Liver (tissue), 9 donors: ENCODE data around the gene IL1R2. TPM values are rescaled to one million over a fixed set of nuclear protein-coding genes. Genes with fewer than 3 reads are reported as not detected.

Experiments used
- DNase-seq: peaks from one replicate; pipeline ENCODE4 v3.0.0-alpha.2; 2017; ENCODE audit warnings: low spot score
- H3K27ac ChIP-seq, 2 donors: one replicate each; pipeline ENCODE4 v1.7.0; 2013; ENCODE audit warnings: inconsistent platforms in 2 of 2, low read length in 2 of 2, control low read depth in 1 of 2, low read depth in 1 of 2, mild to moderate bottlenecking in 1 of 2
- H3K27me3 ChIP-seq, 4 donors: one replicate each; pipeline versions ENCODE4 v1.6.1 to v1.7.0; 2013; ENCODE audit warnings: low read length in 3 of 4, inconsistent platforms in 1 of 4, mild to moderate bottlenecking in 1 of 4, moderate library complexity in 1 of 4; ENCODE audit not compliant: control insufficient read depth in 4 of 4, insufficient read depth in 4 of 4
- H3K36me3 ChIP-seq, 4 donors: one replicate each; pipeline versions ENCODE4 v1.6.1 to v1.7.0; 2013; ENCODE audit warnings: low read length in 3 of 4, mild to moderate bottlenecking in 3 of 4, low read depth in 1 of 4, moderate library complexity in 1 of 4; ENCODE audit not compliant: control insufficient read depth in 4 of 4, insufficient read depth in 3 of 4
- H3K4me1 ChIP-seq, 4 donors: one replicate each; pipeline versions ENCODE4 v1.6.1 to v1.7.0; 2013; ENCODE audit warnings: low read length in 3 of 4, mild to moderate bottlenecking in 3 of 4, moderate library complexity in 1 of 4; ENCODE audit not compliant: control insufficient read depth in 4 of 4, insufficient read depth in 4 of 4
- H3K4me3 ChIP-seq, 3 donors: one replicate each; pipeline versions ENCODE4 v1.6.1 to v1.7.0; 2013; ENCODE audit warnings: low read length in 3 of 3, control low read depth in 1 of 3, low read depth in 1 of 3, mild to moderate bottlenecking in 1 of 3
- H3K9ac ChIP-seq, 2 donors: one replicate each; pipeline ENCODE4 v1.7.0; 2013; ENCODE audit warnings: low read length in 2 of 2, mild to moderate bottlenecking in 2 of 2, moderate library complexity in 2 of 2, control low read depth in 1 of 2, low read depth in 1 of 2
- H3K9me3 ChIP-seq, 4 donors: one replicate each; pipeline versions ENCODE4 v1.6.1 to v1.7.0; 2013; ENCODE audit warnings: low read length in 3 of 4; ENCODE audit not compliant: control insufficient read depth in 4 of 4
- CTCF ChIP-seq: fragments of 150-350 bp; IDR thresholded peaks from 2 replicates; pipeline ENCODE4 v1.5.1; 2017; ENCODE audit warnings: improper control_type of control experiment, low read depth, low read length; ENCODE audit not compliant: missing input control
- EGR1 ChIP-seq, 2 donors: IDR thresholded peaks; 2 replicates each; pipeline ENCODE4 v1.6.1; 2016 to 2018; ENCODE audit warnings: antibody characterized with exemption in 2 of 2, low read depth in 2 of 2
- FOXA1 ChIP-seq: IDR thresholded peaks from 2 replicates; pipeline ENCODE4 v1.6.1; 2016; ENCODE audit warnings: antibody characterized with exemption
- HNF4A ChIP-seq, 2 donors: conservative IDR thresholded peaks; 2 replicates each; pipeline ENCODE4 v1.6.1; 2016; ENCODE audit warnings: antibody characterized with exemption in 2 of 2, mild to moderate bottlenecking in 2 of 2
- JUND ChIP-seq, 2 donors: IDR thresholded peaks; 2 replicates each; pipeline ENCODE4 v1.6.1; 2016; ENCODE audit warnings: antibody characterized with exemption in 2 of 2
- NR2F2 ChIP-seq: IDR thresholded peaks from 2 replicates; pipeline ENCODE4 v1.6.1; 2016; ENCODE audit warnings: antibody characterized with exemption
- RAD21 ChIP-seq, 2 donors: IDR thresholded peaks; 2 replicates each; pipeline ENCODE4 v1.6.1; 2016; ENCODE audit warnings: antibody characterized with exemption in 2 of 2, mild to moderate bottlenecking in 2 of 2
- RXRA ChIP-seq, 2 donors: IDR thresholded peaks; 2 replicates each; pipeline ENCODE4 v1.6.1; 2017 to 2018; ENCODE audit warnings: antibody characterized with exemption in 2 of 2, mild to moderate bottlenecking in 1 of 2
- SP1 ChIP-seq: IDR thresholded peaks from 2 replicates; pipeline ENCODE4 v1.6.1; 2018; ENCODE audit warnings: antibody characterized with exemption, mild to moderate bottlenecking
- TAF1 ChIP-seq: conservative IDR thresholded peaks from 2 replicates; pipeline ENCODE4 v1.6.1; 2016; ENCODE audit warnings: antibody characterized with exemption, mild to moderate bottlenecking
- YY1 ChIP-seq: IDR thresholded peaks from 2 replicates; pipeline ENCODE4 v1.6.1; 2016; ENCODE audit warnings: antibody characterized with exemption, mild to moderate bottlenecking
- WGBS: extraction: QIAGEN DNeasy Blood & Tissue Kit; methylation state at CpG from one replicate; pipeline ENCODE4 v1.1.7; 2013; 5-methylcytosine and 5-hydroxymethylcytosine counted together
- polyA plus RNA-seq, 2 donors: library from polyadenylated mRNA; stranded (reverse) in 1 of 2; unstranded in 1 of 2; fragments of 200-250 nt in 1 of 2; fragments of >200 nt in 1 of 2; fragmentation: Nextera tagmentation in 1 of 2; extraction: Ambion mirVana in 1 of 2; gene quantifications; one replicate each; pipeline versions ENCODE4 v1.2.1 to v1.2.3, GENCODE V29; 2013 to 2015
- total RNA-seq, 2 donors: library from RNA; depleted of rRNA; stranded (reverse); fragments of >200 nt; gene quantifications; one replicate each; pipeline ENCODE4 v1.2.3, GENCODE V29; 2014
- TF ChIP-seq, protein P1 (sequence below): IDR thresholded peaks from 2 replicates; pipeline ENCODE4 v1.6.1; 2016; ENCODE audit warnings: antibody characterized with exemption
- TF ChIP-seq, protein P2 (sequence below): IDR thresholded peaks from 2 replicates; pipeline ENCODE4 v1.6.1; 2016; ENCODE audit warnings: antibody characterized with exemption
- TF ChIP-seq, protein P3 (sequence below): IDR thresholded peaks from 2 replicates; pipeline ENCODE4 v1.6.1; 2016; ENCODE audit warnings: antibody characterized with exemption, mild to moderate bottlenecking
- donor health status: healthy.
- donor health status: healthy.
- donor health status: healthy.
- donor health status: healthy.
- donor health status: healthy.

Gene IL1R2
- total and polyA plus RNA-seq, 4 donors = 3.7 to 28.2 (median 7.3) TPM

GRCh38 chr2:102058293-102058833 is 66.6 kb downstream of the IL1R2 start:
- H3K4me1 ChIP-seq = peaks cover 19 to 49% (median 43%) of the 10 kb centered on the region in 4 donors
- H3K4me3 ChIP-seq = no peak overlapping the region
- H3K27me3 ChIP-seq = no peaks in the 10 kb centered on the region
- no peaks in the 10 kb centered on the region for H3K9me3 ChIP-seq
- peak overlapping the region; percentile 35 to 78 for H3K9ac ChIP-seq
- peak overlapping the region; percentile 82 to 92 for H3K27ac ChIP-seq
- no peaks in the 10 kb centered on the region for H3K36me3 ChIP-seq
- TF ChIP-seq YY1 (no peak), FOXA1 (no peak), TAF1 (no peak), HNF4A (conservative IDR thresholded peaks at IDR 0.05) (no peak), RXRA (IDR thresholded peaks at IDR 0.05) (no peak), SP1 (no peak), EGR1 (IDR thresholded peaks at IDR 0.05; ENCODE audit: low read depth in 2 of 2) (no peak)
- TF ChIP-seq, protein P1, sequence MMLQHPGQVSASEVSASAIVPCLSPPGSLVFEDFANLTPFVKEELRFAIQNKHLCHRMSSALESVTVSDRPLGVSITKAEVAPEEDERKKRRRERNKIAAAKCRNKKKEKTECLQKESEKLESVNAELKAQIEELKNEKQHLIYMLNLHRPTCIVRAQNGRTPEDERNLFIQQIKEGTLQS = no peak
- no peak for DNase-seq
- 88% methylated on average over 8 of the region's 8 CpGs for WGBS

GRCh38 chr2:102059151-102059550 is 67.4 kb downstream of the IL1R2 start:
- peak overlapping the region; percentile 82 to 92 for H3K27ac ChIP-seq
- WGBS = 44% methylated on average over 1 of the region's 1 CpG

More at GRCh38 chr2:102059151-102059550, 67.4 kb downstream of the IL1R2 start:
- Histone ChIP-seq H3K4me1 (peaks cover 21 to 55% (median 47%) of the 10 kb centered on the region in 4 donors), H3K27me3 (no peaks in the 10 kb centered on the region), H3K9me3 (no peaks in the 10 kb centered on the region), H3K36me3 (no peaks in the 10 kb centered on the region), H3K4me3 (no peak overlapping the region), H3K9ac (no peak overlapping the region)
- DNase-seq = no peak
- TF ChIP-seq CTCF = no peak
- no peak for TF ChIP-seq HNF4A (conservative IDR thresholded peaks at IDR 0.05)
- TF ChIP-seq, protein P2, sequence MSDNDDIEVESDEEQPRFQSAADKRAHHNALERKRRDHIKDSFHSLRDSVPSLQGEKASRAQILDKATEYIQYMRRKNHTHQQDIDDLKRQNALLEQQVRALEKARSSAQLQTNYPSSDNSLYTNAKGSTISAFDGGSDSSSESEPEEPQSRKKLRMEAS = no peak
- TF ChIP-seq, protein P1 = no peak
- TF ChIP-seq RXRA (IDR thresholded peaks at IDR 0.05) = no peak
- TF ChIP-seq, protein P3, sequence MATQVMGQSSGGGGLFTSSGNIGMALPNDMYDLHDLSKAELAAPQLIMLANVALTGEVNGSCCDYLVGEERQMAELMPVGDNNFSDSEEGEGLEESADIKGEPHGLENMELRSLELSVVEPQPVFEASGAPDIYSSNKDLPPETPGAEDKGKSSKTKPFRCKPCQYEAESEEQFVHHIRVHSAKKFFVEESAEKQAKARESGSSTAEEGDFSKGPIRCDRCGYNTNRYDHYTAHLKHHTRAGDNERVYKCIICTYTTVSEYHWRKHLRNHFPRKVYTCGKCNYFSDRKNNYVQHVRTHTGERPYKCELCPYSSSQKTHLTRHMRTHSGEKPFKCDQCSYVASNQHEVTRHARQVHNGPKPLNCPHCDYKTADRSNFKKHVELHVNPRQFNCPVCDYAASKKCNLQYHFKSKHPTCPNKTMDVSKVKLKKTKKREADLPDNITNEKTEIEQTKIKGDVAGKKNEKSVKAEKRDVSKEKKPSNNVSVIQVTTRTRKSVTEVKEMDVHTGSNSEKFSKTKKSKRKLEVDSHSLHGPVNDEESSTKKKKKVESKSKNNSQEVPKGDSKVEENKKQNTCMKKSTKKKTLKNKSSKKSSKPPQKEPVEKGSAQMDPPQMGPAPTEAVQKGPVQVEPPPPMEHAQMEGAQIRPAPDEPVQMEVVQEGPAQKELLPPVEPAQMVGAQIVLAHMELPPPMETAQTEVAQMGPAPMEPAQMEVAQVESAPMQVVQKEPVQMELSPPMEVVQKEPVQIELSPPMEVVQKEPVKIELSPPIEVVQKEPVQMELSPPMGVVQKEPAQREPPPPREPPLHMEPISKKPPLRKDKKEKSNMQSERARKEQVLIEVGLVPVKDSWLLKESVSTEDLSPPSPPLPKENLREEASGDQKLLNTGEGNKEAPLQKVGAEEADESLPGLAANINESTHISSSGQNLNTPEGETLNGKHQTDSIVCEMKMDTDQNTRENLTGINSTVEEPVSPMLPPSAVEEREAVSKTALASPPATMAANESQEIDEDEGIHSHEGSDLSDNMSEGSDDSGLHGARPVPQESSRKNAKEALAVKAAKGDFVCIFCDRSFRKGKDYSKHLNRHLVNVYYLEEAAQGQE = no peak
- TF ChIP-seq JUND (IDR thresholded peaks at IDR 0.05) = no peak
- TF ChIP-seq SP1 = no peak
- no peak for TF ChIP-seq NR2F2
- no peak for TF ChIP-seq EGR1 (IDR thresholded peaks at IDR 0.05; ENCODE audit: low read depth in 2 of 2)
- TF ChIP-seq TAF1 = no peak
- no peak for TF ChIP-seq RAD21 (IDR thresholded peaks at IDR 0.05)
- TF ChIP-seq FOXA1 = no peak
- no peak for TF ChIP-seq YY1
